Adrenal gland (tissue), 5 donors: ENCODE results near the gene TP53INP2.
"Not testable (repeated sequence)": the region's sequence is repeated elsewhere in the genome, so short reads cannot be mapped to it uniquely, and the experiment has no call there.

Experiments
- POLR2A ChIP-seq, 2 donors: fragments of 450-650 bp; IDR thresholded peaks; one replicate each; pipeline ENCODE4 v1.6.1; 2017; ENCODE audit warnings: antibody characterized with exemption in 2 of 2, mild to moderate bottlenecking in 2 of 2, moderate library complexity in 1 of 2
- TF ChIP-seq, protein P1 (sequence below), 6 experiments: fragments of 450-650 bp in 4 of 6; fragments of 200-600 bp in 2 of 6; sonication (generic) in 1 of 6; IDR thresholded peaks; 1 replicate in 5 of 6; 2 replicates in 1 of 6; pipeline versions ENCODE4 v1.5.1 to v1.8.0; 2016 to 2021; ENCODE audit warnings: antibody characterized with exemption in 6 of 6, mild to moderate bottlenecking in 2 of 6, moderate library complexity in 1 of 6
- donor health status: DM: no; HTN: no; CAD: no.

DNA sequence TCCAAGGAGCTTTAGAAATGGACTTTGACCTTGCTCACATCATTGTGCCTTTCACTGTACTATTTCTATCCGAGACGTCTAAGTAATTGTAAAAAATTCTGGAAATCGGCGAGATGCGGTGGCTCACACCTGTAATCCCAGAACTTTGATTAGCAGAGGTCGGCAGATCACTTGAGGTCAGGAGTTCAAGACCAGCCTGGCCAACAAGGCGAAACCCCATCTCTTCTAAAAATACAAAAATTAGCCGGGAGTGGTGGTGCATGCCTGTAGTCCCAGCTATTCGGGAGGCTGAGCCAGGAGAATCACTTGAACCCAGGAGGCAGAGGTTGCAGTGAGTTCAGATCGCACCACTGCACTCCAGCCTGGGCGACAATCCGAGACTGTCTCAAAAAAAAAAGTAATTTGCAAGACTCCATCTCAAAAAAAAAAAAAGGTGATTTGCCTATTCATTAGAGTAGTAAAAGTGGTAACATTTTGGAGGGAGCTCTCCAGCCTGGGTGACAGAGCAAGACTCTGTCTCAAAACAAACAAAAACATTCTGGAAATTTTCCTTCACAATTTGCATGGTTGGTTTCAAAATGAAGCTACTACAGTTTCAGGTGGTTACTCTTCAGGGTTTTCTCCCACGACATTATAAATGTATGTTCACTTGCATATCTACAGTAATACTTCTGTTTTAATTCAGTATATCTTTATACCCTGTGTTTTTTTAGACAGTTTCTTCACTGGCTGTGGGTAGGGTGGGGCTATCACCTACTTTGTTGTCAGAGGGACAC lies 15.3 kb downstream of the TP53INP2 start:
- TF ChIP-seq, protein P1, sequence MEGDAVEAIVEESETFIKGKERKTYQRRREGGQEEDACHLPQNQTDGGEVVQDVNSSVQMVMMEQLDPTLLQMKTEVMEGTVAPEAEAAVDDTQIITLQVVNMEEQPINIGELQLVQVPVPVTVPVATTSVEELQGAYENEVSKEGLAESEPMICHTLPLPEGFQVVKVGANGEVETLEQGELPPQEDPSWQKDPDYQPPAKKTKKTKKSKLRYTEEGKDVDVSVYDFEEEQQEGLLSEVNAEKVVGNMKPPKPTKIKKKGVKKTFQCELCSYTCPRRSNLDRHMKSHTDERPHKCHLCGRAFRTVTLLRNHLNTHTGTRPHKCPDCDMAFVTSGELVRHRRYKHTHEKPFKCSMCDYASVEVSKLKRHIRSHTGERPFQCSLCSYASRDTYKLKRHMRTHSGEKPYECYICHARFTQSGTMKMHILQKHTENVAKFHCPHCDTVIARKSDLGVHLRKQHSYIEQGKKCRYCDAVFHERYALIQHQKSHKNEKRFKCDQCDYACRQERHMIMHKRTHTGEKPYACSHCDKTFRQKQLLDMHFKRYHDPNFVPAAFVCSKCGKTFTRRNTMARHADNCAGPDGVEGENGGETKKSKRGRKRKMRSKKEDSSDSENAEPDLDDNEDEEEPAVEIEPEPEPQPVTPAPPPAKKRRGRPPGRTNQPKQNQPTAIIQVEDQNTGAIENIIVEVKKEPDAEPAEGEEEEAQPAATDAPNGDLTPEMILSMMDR (IDR thresholded peaks at IDR 0.05), result not testable (repeated sequence)
- TF ChIP-seq POLR2A (IDR thresholded peaks at IDR 0.05), result not testable (repeated sequence)
